Spleen (tissue), 11 donors: ENCODE measurements around the gene CFAP45. TPM values are rescaled to one million over a fixed set of nuclear protein-coding genes. Genes with fewer than 3 reads are reported as not detected.

Experiments used
- DNase-seq: peaks from one replicate; pipeline ENCODE4 v3.0.0-alpha.2; 2020
- H3K27ac ChIP-seq, 8 donors: fragments of 200-600 bp; sonication (generic) in 7 of 8; 1 replicate in 4 of 8; 2 replicates in 4 of 8; pipeline versions ENCODE4 v1.5.0 to v1.8.0; 2016 to 2021; ENCODE audit warnings: inconsistent platforms in 4 of 8, mild to moderate bottlenecking in 4 of 8, moderate library complexity in 1 of 8
- H3K27me3 ChIP-seq, 7 donors: fragments of 200-600 bp; sonication (generic) in 6 of 7; replicated peaks in 1 of 7; 1 replicate in 4 of 7; 2 replicates in 3 of 7; pipeline versions ENCODE4 v1.5.0 to v1.8.0; 2016 to 2021; ENCODE audit warnings: inconsistent platforms in 3 of 7, mild to moderate bottlenecking in 1 of 7
- H3K36me3 ChIP-seq, 6 donors: fragments of 200-600 bp; sonication (generic) in 5 of 6; 1 replicate in 4 of 6; 2 replicates in 2 of 6; pipeline versions ENCODE4 v1.5.0 to v1.8.0; 2016 to 2021; ENCODE audit warnings: inconsistent platforms in 2 of 6
- H3K4me1 ChIP-seq, 6 donors: fragments of 200-600 bp; sonication (generic) in 5 of 6; 1 replicate in 3 of 6; 2 replicates in 3 of 6; pipeline versions ENCODE4 v1.5.0 to v1.8.0; 2016 to 2021; ENCODE audit warnings: inconsistent platforms in 3 of 6
- H3K4me3 ChIP-seq, 8 donors: fragments of 200-600 bp; sonication (generic) in 7 of 8; 1 replicate in 4 of 8; 2 replicates in 4 of 8; pipeline versions ENCODE4 v1.5.0 to v1.8.0; 2016 to 2021; ENCODE audit warnings: inconsistent platforms in 4 of 8, mild to moderate bottlenecking in 4 of 8, moderate library complexity in 2 of 8
- H3K9me3 ChIP-seq, 8 donors: fragments of 200-600 bp; sonication (generic) in 7 of 8; 1 replicate in 4 of 8; 2 replicates in 4 of 8; pipeline versions ENCODE4 v1.5.0 to v1.8.0; 2016 to 2021; ENCODE audit warnings: inconsistent platforms in 4 of 8
- POLR2A ChIP-seq, 3 donors: fragments of 450-650 bp; IDR thresholded peaks; one replicate each; pipeline ENCODE4 v1.5.1; 2017; ENCODE audit warnings: antibody characterized with exemption in 3 of 3, mild to moderate bottlenecking in 1 of 3
- POLR2AphosphoS5 ChIP-seq, 3 donors: sonication (generic); formaldehyde crosslinking; IDR thresholded peaks; one replicate each; pipeline ENCODE4 v1.5.1; 2017; ENCODE audit warnings: antibody characterized with exemption in 3 of 3
- WGBS, 5 donors: extraction: QIAGEN DNeasy Blood & Tissue Kit in 3 of 5; methylation state at CpG; one replicate each; pipeline versions ENCODE4 v1.1.5 to v1.1.7; 2013 to 2018; 5-methylcytosine and 5-hydroxymethylcytosine counted together
- intact Hi-C: fragments of 100-400 bp; cut with DNase I; formaldehyde crosslinking; loops from one replicate; pipeline ENCODE4 v1.15.0; 2023; ENCODE audit warnings: low total_unique reads
- polyA plus RNA-seq, 3 donors: library from polyadenylated mRNA; stranded (reverse); fragments of 200-250 nt; gene quantifications; one replicate each; pipeline ENCODE4 v1.2.1, GENCODE V29; 2013
- total RNA-seq, 7 donors: library from RNA; depleted of rRNA in 3 of 7; stranded (reverse); fragments of >200 nt in 3 of 7; fragmentation: NEBNext Ultra II Directional in 4 of 7; extraction: Animal tissue kit (Norgen Biotek cat#: 25700) in 4 of 7; gene quantifications; one replicate each; pipeline versions ENCODE4 v1.1.0 to v1.2.1, GENCODE V29; 2016 to 2021
- TF ChIP-seq, protein P1 (sequence below), 11 experiments: fragments of 200-600 bp in 7 of 11; fragments of 450-650 bp in 4 of 11; sonication (generic) in 4 of 11; IDR thresholded peaks in 8 of 11; conservative IDR thresholded peaks in 3 of 11; 1 replicate in 7 of 11; 2 replicates in 4 of 11; pipeline versions ENCODE4 v1.4.0 to v1.8.0; 2016 to 2021; ENCODE audit warnings: antibody characterized with exemption in 11 of 11, inconsistent platforms in 4 of 11, mild to moderate bottlenecking in 1 of 11
- donor health status: healthy with polysubstance abuse.
- donor health status: DM: no; HTN: no; CAD: no; lungs with moderate emphysema.
- donor health status: DM: no; HTN: no; CAD: no.
- donor health status: Bipolar disorder and iron deficiency.
- donor health status: healthy.
- donor health status: DM: no; HTN: no; CAD: no.
- donor health status: DM: yes; HTN: yes; CAD: no.

CFAP45 gene
- total and polyA plus RNA-seq, 10 donors, result 0.58 to 3.0 (median 1.9) TPM

DNA sequence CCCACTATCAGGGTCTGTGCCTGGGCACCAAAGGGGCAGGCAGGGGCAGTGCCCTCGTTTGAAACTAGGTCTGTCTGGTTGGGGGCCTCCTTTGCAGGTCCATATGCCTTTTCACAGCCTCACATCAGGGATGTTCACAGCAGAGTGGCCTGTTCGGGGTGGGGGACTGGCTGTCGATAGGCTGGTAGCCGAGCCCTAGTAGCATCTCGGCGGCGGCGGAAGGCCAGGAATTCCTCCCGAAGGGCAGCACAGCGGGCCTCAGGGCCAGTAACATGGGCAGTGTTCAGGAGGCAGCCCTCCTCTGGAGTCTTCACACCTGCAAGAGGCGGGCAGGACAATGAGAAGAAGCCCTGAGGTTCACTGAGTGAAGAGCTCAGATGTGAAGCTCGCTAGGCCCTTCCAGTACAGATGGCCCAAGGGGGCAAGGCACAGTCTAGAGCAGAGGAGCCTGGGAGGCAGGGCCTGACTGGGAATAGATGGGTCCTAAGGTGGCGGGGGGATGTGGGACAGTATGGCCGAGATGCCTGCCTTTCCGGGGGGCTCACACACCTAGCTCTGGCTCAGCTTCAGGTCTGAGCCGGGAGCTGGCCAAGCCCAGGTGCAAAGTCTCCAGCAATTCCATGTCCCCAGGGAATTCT, 27.4 kb upstream of the CFAP45 start:
- H3K9me3 ChIP-seq, result no peaks in the 10 kb centered on the region
- peak; percentile 78 for DNase-seq
- H3K27me3 ChIP-seq, result no peaks in the 10 kb centered on the region
- peaks cover 16 to 63% (median 35%) of the 10 kb centered on the region in 6 donors for H3K4me1 ChIP-seq
- intact Hi-C loops, result no loop called here
- H3K27ac ChIP-seq, result no peak overlapping the region
- H3K36me3 ChIP-seq, result no peaks in the 10 kb centered on the region
- H3K4me3 ChIP-seq, result no peak overlapping the region
- WGBS, 5 donors, result 87 to 94% (median 92%) methylated on average over 14 to 16 of the region's 16 CpGs
- TF ChIP-seq POLR2AphosphoS5 (IDR thresholded peaks at IDR 0.05) (no peak), POLR2A (IDR thresholded peaks at IDR 0.05) (no peak)
- TF ChIP-seq, protein P1, sequence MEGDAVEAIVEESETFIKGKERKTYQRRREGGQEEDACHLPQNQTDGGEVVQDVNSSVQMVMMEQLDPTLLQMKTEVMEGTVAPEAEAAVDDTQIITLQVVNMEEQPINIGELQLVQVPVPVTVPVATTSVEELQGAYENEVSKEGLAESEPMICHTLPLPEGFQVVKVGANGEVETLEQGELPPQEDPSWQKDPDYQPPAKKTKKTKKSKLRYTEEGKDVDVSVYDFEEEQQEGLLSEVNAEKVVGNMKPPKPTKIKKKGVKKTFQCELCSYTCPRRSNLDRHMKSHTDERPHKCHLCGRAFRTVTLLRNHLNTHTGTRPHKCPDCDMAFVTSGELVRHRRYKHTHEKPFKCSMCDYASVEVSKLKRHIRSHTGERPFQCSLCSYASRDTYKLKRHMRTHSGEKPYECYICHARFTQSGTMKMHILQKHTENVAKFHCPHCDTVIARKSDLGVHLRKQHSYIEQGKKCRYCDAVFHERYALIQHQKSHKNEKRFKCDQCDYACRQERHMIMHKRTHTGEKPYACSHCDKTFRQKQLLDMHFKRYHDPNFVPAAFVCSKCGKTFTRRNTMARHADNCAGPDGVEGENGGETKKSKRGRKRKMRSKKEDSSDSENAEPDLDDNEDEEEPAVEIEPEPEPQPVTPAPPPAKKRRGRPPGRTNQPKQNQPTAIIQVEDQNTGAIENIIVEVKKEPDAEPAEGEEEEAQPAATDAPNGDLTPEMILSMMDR (IDR thresholded peaks at IDR 0.05 in 8 of 11, conservative IDR thresholded peaks at IDR 0.05 in 3 of 11), result no peak

DNA sequence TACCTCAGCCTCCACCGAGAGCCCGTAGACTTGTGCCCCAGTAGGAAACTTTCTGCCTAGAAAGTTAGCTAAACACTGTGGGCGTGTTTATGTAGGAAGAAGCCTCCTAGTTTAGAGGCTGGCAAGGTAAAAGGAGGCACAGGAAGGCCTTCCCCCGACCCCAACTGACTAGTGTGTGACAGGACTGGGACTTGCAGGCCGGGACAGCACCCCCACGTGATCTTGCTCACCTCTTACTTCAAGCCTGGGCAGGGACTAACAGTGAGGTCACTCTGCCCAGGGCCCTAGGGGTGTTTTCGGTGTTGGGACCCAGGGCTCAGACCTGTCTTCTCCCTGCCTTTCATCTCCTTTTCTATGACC, 25.7 kb upstream of the CFAP45 start:
- Histone ChIP-seq H3K27me3 (no peaks in the 10 kb centered on the region), H3K9me3 (no peaks in the 10 kb centered on the region), H3K36me3 (peaks cover 0 to 6% (median 1%) of the 10 kb centered on the region in 6 donors), H3K27ac (peak overlapping the region; percentile 85 to 97 (median 95)), H3K4me1 (peaks cover 30 to 73% (median 46%) of the 10 kb centered on the region in 6 donors), H3K4me3 (peak overlapping the region; percentile 76 to 100 (median 94))
- 7 to 13% (median 11%) methylated on average over 7 of the region's 7 CpGs for WGBS, 5 donors
- intact Hi-C loops, result no loop called here
- TF ChIP-seq, protein P1 (IDR thresholded peaks at IDR 0.05 in 8 of 11, conservative IDR thresholded peaks at IDR 0.05 in 3 of 11), result no peak
- no peak for TF ChIP-seq POLR2A (IDR thresholded peaks at IDR 0.05)
- TF ChIP-seq POLR2AphosphoS5 (IDR thresholded peaks at IDR 0.05), result no peak
- DNase-seq, result peak; percentile 85

DNA sequence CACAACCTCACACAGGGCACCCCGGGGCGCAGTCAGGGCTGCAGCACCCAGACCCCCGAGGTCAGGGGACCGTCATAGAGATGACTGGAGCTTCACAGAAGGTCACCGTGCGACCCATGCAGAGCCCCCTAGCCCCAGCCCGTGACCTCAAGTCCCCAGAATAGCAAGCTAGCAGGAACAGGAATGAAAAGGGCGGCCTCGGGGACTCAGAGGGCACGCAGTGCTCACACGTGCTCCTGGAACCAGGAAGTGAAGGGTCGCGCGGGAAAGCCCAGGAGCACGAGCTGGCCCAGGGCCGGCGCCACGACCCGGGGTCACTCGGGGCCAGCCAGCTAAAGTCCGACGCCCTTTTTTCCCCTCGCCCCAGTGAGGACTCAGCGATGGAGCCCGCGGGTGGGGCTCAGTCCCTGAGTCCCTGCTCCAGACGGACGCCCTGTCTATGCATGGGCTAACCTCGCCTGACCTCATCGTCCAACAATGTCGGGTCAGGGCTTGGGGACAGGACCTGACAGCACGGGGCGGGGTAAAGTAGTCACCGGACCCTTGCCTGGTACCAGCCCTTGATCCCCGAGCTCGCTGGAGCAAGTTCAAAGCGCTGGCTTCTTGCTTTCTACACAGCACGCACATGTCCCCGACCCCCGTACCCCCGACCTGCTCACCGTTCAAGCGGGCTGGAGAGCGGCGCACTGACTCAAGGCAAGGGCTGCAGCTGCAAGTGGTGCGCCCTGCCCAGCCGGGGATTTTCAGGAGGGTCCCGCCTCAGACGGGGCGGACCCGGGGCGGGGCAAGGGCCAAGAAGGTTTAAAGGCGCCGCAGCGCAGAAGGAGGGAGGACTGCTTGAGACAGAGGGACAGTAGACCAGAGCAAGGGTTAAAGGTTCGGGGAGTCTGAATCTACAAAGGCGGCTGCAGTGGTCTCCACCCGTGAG, 25.1 kb upstream of the CFAP45 start, which contains the start of gene TAGLN2:
Gene TAGLN2 (minus strand): TSS at position 717 of the 928 bp plus-strand sequence. CDS start 4,998 bp downstream, outside the sequence.
- peaks cover 37 to 80% (median 53%) of the 10 kb centered on the region in 6 donors for H3K4me1 ChIP-seq
- TF ChIP-seq POLR2A (IDR thresholded peaks at IDR 0.05), result peak in 2 of 3 donors; percentile 86 to 99
- TF ChIP-seq POLR2AphosphoS5 (IDR thresholded peaks at IDR 0.05), result peak; percentile 99 to 100 (median 99)
- TF ChIP-seq, protein P1 (IDR thresholded peaks at IDR 0.05 in 8 of 11, conservative IDR thresholded peaks at IDR 0.05 in 3 of 11), result peak in 2 of 11 experiments; percentile 1 to 13
- H3K9me3 ChIP-seq, result no peaks in the 10 kb centered on the region
- H3K27ac ChIP-seq, result peak within 1 kb of the TSS; percentile 85 to 97 (median 95)
- peaks cover 2 to 12% (median 7%) of the 10 kb centered on the region in 6 donors for H3K36me3 ChIP-seq
- intact Hi-C loops, result no loop called here
- no peaks in the 10 kb centered on the region for H3K27me3 ChIP-seq
- peak; percentile 97 for DNase-seq
- 0 to 1% (median 0%) methylated on average over 27 to 58 of the region's 58 CpGs for WGBS, 5 donors
- H3K4me3 ChIP-seq, result peak within 1 kb of the TSS; percentile 76 to 100 (median 94)
